ENCODE measurements around the gene CDH13.

The CDH13 gene

GRCh38 chr16:83109490-83110125, 482.8 kb downstream of the CDH13 start:
- H4K8ac ChIP-seq (ENCODE audit: low read depth, low read length) = no peak overlapping the region
- no peak overlapping the region for H3K23ac ChIP-seq (ENCODE audit: low read length)
- H3K4me3 ChIP-seq (ENCODE audit: low read depth, low read length) = no peak overlapping the region
- no peaks in the 10 kb centered on the region for H3K36me3 ChIP-seq (ENCODE audit: control insufficient read depth in 1 of 2, insufficient read depth in 2 of 2, low read length in 2 of 2)
- WGBS (ENCODE audit: extremely low coverage, insufficient coverage, insufficient read length) = no CpG with 5 or more reads among the region's 10 CpGs
- no peaks in the 10 kb centered on the region for H3K27me3 ChIP-seq (ENCODE audit: insufficient read depth, low read length)
- no peak overlapping the region for H3K9ac ChIP-seq (ENCODE audit: low read length)
- no peak overlapping the region for H3K18ac ChIP-seq (ENCODE audit: low read length)
- no peak overlapping the region for H2AK5ac ChIP-seq (ENCODE audit: low read length)
- H3K4me1 ChIP-seq (ENCODE audit: control insufficient read depth in 1 of 2, insufficient read depth in 2 of 2, low read length in 2 of 2) = no peaks in the 10 kb centered on the region
- H3K79me2 ChIP-seq (ENCODE audit: control insufficient read depth, insufficient read depth, low read length, poor library complexity) = no peaks in the 10 kb centered on the region
- H4K12ac ChIP-seq (ENCODE audit: low read depth, low read length) = no peak overlapping the region
- no peak overlapping the region for H3K4me2 ChIP-seq (ENCODE audit: low read length)
- H3K4ac ChIP-seq (ENCODE audit: low read depth, low read length) = no peak overlapping the region
- no peak overlapping the region for H2AFZ ChIP-seq (ENCODE audit: insufficient read depth, low read length, poor library complexity)
- H4K91ac ChIP-seq (ENCODE audit: low read depth, low read length) = no peak overlapping the region
- H2BK5ac ChIP-seq (ENCODE audit: low read depth, low read length, poor library complexity) = no peak overlapping the region
- H3K14ac ChIP-seq (ENCODE audit: low read length) = no peak overlapping the region
- H3K9me3 ChIP-seq (ENCODE audit: insufficient read depth, low read depth, low read length) = peaks cover 2% of the 10 kb centered on the region
- no peaks in the 10 kb centered on the region for H3K79me1 ChIP-seq (ENCODE audit: low read length)
- H2BK120ac ChIP-seq (ENCODE audit: insufficient read depth, low read length, poor library complexity) = no peak overlapping the region
- DNase-seq = no peak
- no peak overlapping the region for H2BK12ac ChIP-seq (ENCODE audit: low read length)
- H3K27ac ChIP-seq (ENCODE audit: low read depth, low read length) = no peak overlapping the region

- Histone ChIP-seq H3K4ac (ENCODE audit: low read depth, low read length) (no peak overlapping the region), H3K9me3 (ENCODE audit: insufficient read depth, low read depth, low read length) (peaks cover 2% of the 10 kb centered on the region), H4K91ac (ENCODE audit: low read depth, low read length) (no peak overlapping the region), H2AFZ (ENCODE audit: insufficient read depth, low read length, poor library complexity) (no peak overlapping the region), H2BK120ac (ENCODE audit: insufficient read depth, low read length, poor library complexity) (no peak overlapping the region), H3K4me2 (ENCODE audit: low read length) (no peak overlapping the region), H3K27ac (ENCODE audit: low read depth, low read length) (no peak overlapping the region), H4K12ac (ENCODE audit: low read depth, low read length) (no peak overlapping the region), H3K9ac (ENCODE audit: low read length) (no peak overlapping the region), H2BK5ac (ENCODE audit: low read depth, low read length, poor library complexity) (no peak overlapping the region), H2BK12ac (ENCODE audit: low read length) (no peak overlapping the region), H3K27me3 (ENCODE audit: insufficient read depth, low read length) (no peaks in the 10 kb centered on the region), H3K23ac (ENCODE audit: low read length) (no peak overlapping the region), H3K4me1 (ENCODE audit: control insufficient read depth in 1 of 2, insufficient read depth in 2 of 2, low read length in 2 of 2) (no peaks in the 10 kb centered on the region), H4K8ac (ENCODE audit: low read depth, low read length) (no peak overlapping the region), H3K4me3 (ENCODE audit: low read depth, low read length) (no peak overlapping the region), H3K36me3 (ENCODE audit: control insufficient read depth in 1 of 2, insufficient read depth in 2 of 2, low read length in 2 of 2) (no peaks in the 10 kb centered on the region), H3K79me1 (ENCODE audit: low read length) (no peaks in the 10 kb centered on the region), H3K18ac (ENCODE audit: low read length) (no peak overlapping the region), H3K79me2 (ENCODE audit: control insufficient read depth, insufficient read depth, low read length, poor library complexity) (no peaks in the 10 kb centered on the region), H3K14ac (ENCODE audit: low read length) (no peak overlapping the region), H2AK5ac (ENCODE audit: low read length) (no peak overlapping the region)
- WGBS (ENCODE audit: extremely low coverage, insufficient coverage, insufficient read length) = no CpG with 5 or more reads among the region's 5 CpGs
- no peak for DNase-seq
These were observed 483.5 kb downstream of the CDH13 start for GRCh38 chr16:83110269-83110668.

- Histone ChIP-seq H4K12ac (ENCODE audit: low read depth, low read length) (no peak overlapping the region), H2AFZ (ENCODE audit: insufficient read depth, low read length, poor library complexity) (no peak overlapping the region), H3K4me1 (ENCODE audit: control insufficient read depth in 1 of 2, insufficient read depth in 2 of 2, low read length in 2 of 2) (no peaks in the 10 kb centered on the region), H2BK5ac (ENCODE audit: low read depth, low read length, poor library complexity) (no peak overlapping the region), H3K18ac (ENCODE audit: low read length) (no peak overlapping the region), H3K4ac (ENCODE audit: low read depth, low read length) (no peak overlapping the region), H3K79me1 (ENCODE audit: low read length) (no peaks in the 10 kb centered on the region), H3K4me2 (ENCODE audit: low read length) (no peak overlapping the region), H2BK120ac (ENCODE audit: insufficient read depth, low read length, poor library complexity) (no peak overlapping the region), H3K79me2 (ENCODE audit: control insufficient read depth, insufficient read depth, low read length, poor library complexity) (no peaks in the 10 kb centered on the region), H4K8ac (ENCODE audit: low read depth, low read length) (no peak overlapping the region), H4K91ac (ENCODE audit: low read depth, low read length) (no peak overlapping the region), H3K9ac (ENCODE audit: low read length) (no peak overlapping the region), H2BK12ac (ENCODE audit: low read length) (no peak overlapping the region), H3K9me3 (ENCODE audit: insufficient read depth, low read depth, low read length) (peaks cover 2% of the 10 kb centered on the region), H3K4me3 (ENCODE audit: low read depth, low read length) (no peak overlapping the region), H3K27me3 (ENCODE audit: insufficient read depth, low read length) (no peaks in the 10 kb centered on the region), H3K27ac (ENCODE audit: low read depth, low read length) (no peak overlapping the region), H3K23ac (ENCODE audit: low read length) (no peak overlapping the region), H2AK5ac (ENCODE audit: low read length) (no peak overlapping the region), H3K14ac (ENCODE audit: low read length) (no peak overlapping the region), H3K36me3 (ENCODE audit: control insufficient read depth in 1 of 2, insufficient read depth in 2 of 2, low read length in 2 of 2) (no peaks in the 10 kb centered on the region)
- no CpG with 5 or more reads among the region's 7 CpGs for whole genome bisulfite sequencing (ENCODE audit: extremely low coverage, insufficient coverage, insufficient read length)
- DNase-seq = no peak
These were observed 486.5 kb downstream of the CDH13 start for GRCh38 chr16:83113317-83113716.

GRCh38 chr16:83113811-83114210, 487.0 kb downstream of the CDH13 start:
- no peak overlapping the region for H3K23ac ChIP-seq (ENCODE audit: low read length)
- no peak overlapping the region for H3K18ac ChIP-seq (ENCODE audit: low read length)
- H3K79me2 ChIP-seq (ENCODE audit: control insufficient read depth, insufficient read depth, low read length, poor library complexity) = no peaks in the 10 kb centered on the region
- H2BK120ac ChIP-seq (ENCODE audit: insufficient read depth, low read length, poor library complexity) = no peak overlapping the region
- no peak overlapping the region for H3K4me3 ChIP-seq (ENCODE audit: low read depth, low read length)
- no peak overlapping the region for H2AFZ ChIP-seq (ENCODE audit: insufficient read depth, low read length, poor library complexity)
- H3K14ac ChIP-seq (ENCODE audit: low read length) = no peak overlapping the region
- no peaks in the 10 kb centered on the region for H3K4me1 ChIP-seq (ENCODE audit: control insufficient read depth in 1 of 2, insufficient read depth in 2 of 2, low read length in 2 of 2)
- H3K9me3 ChIP-seq (ENCODE audit: insufficient read depth, low read depth, low read length) = peaks cover 2% of the 10 kb centered on the region
- no peak overlapping the region for H2BK5ac ChIP-seq (ENCODE audit: low read depth, low read length, poor library complexity)
- no peaks in the 10 kb centered on the region for H3K79me1 ChIP-seq (ENCODE audit: low read length)
- H4K8ac ChIP-seq (ENCODE audit: low read depth, low read length) = no peak overlapping the region
- H3K27ac ChIP-seq (ENCODE audit: low read depth, low read length) = no peak overlapping the region
- H4K91ac ChIP-seq (ENCODE audit: low read depth, low read length) = no peak overlapping the region
- no peaks in the 10 kb centered on the region for H3K27me3 ChIP-seq (ENCODE audit: insufficient read depth, low read length)
- no peak overlapping the region for H3K9ac ChIP-seq (ENCODE audit: low read length)
- H4K12ac ChIP-seq (ENCODE audit: low read depth, low read length) = no peak overlapping the region
- WGBS (ENCODE audit: extremely low coverage, insufficient coverage, insufficient read length) = no CpG with 5 or more reads among the region's 6 CpGs
- no peak overlapping the region for H2AK5ac ChIP-seq (ENCODE audit: low read length)
- H2BK12ac ChIP-seq (ENCODE audit: low read length) = no peak overlapping the region
- H3K36me3 ChIP-seq (ENCODE audit: control insufficient read depth in 1 of 2, insufficient read depth in 2 of 2, low read length in 2 of 2) = no peaks in the 10 kb centered on the region
- H3K4ac ChIP-seq (ENCODE audit: low read depth, low read length) = no peak overlapping the region
- no peak for DNase-seq
- H3K4me2 ChIP-seq (ENCODE audit: low read length) = no peak overlapping the region

All from trophoblast cell (in vitro differentiated cells and primary cell).